Measurements from ENCODE around the gene OMD. TPM values are rescaled to one million over a fixed set of nuclear protein-coding genes. Genes with fewer than 3 reads are reported as not detected.

OMD gene
- not detected in 2 replicates for total RNA-seq

GRCh38 chr9:92424340-92424739 lies at the start of gene OMD:
Gene OMD, minus strand, starts transcription at chr9:92424471. Its CDS starts 6,913 bp downstream, at chr9:92417558.

GRCh38 chr9:92404042-92404836 lies 20.0 kb downstream of the OMD start, which contains the start of gene OGN:
Gene OGN, minus strand, starts transcription at chr9:92404578. Its CDS starts 1,171 bp downstream, at chr9:92403407.

Other genes with a start within 250 kb of the OMD start
- gene IARS1, start 130.8 kb downstream of the OMD start, total RNA-seq: 274 and 314 TPM in 2 replicates
- gene NOL8, start 99.1 kb downstream of the OMD start, total RNA-seq: 23.8 and 25.1 TPM in 2 replicates
- 2.0 and 7.5 TPM in 2 replicates for gene CENPP, start 98.5 kb downstream of the OMD start, total RNA-seq
- gene OGN, start 19.9 kb downstream of the OMD start, total RNA-seq: 0.28 TPM in 1 of 2 replicates, not detected in the other
- gene ASPN, start 58.0 kb upstream of the OMD start, total RNA-seq: 1.3 and 7.3 TPM in 2 replicates
- 2.7 and 22.6 TPM in 2 replicates for gene ECM2, start 111.5 kb upstream of the OMD start, total RNA-seq
- gene IPPK, start 245.7 kb upstream of the OMD start, total RNA-seq: 25.7 and 30.1 TPM in 2 replicates

All from regular cardiac myocyte (primary cell).